H1 (cell line): Measurements from ENCODE around the gene MYCBPAP. TPM values are rescaled to one million over a fixed set of nuclear protein-coding genes. Genes with fewer than 3 reads are reported as not detected.

Experiments
- BCL11A ChIP-seq, 2 experiments: IDR thresholded peaks; one replicate each; pipeline ENCODE4 v1.6.1; 2011; ENCODE audit warnings: low read depth in 2 of 2, low read length in 2 of 2, mild to moderate bottlenecking in 2 of 2
- CHD7 ChIP-seq: fragments of 300-600 bp; sonication (generic); IDR thresholded peaks from 2 replicates; pipeline ENCODE4 v1.7.1; 2012; ENCODE audit warnings: low read length, moderate library complexity, mild to moderate bottlenecking, inconsistent platforms; ENCODE audit not compliant: insufficient replicate concordance
- FOSL1 ChIP-seq: IDR thresholded peaks from 2 replicates; pipeline ENCODE4 v1.6.1; 2011; ENCODE audit warnings: mild to moderate bottlenecking, low read depth, low read length, moderate library complexity; ENCODE audit not compliant: insufficient read depth
- HDAC6 ChIP-seq: IDR thresholded peaks from one replicate; pipeline ENCODE4 v1.7.1; 2012; ENCODE audit warnings: low read depth, mild to moderate bottlenecking, inconsistent platforms, low read length, moderate library complexity
- KDM5A ChIP-seq: fragments of 200-600 bp; IDR thresholded peaks from 2 replicates; pipeline ENCODE4 v1.7.1; 2012; ENCODE audit warnings: mild to moderate bottlenecking, low read length, inconsistent platforms, mixed read lengths
- MAFK ChIP-seq: IDR thresholded peaks from 2 replicates; pipeline ENCODE4 v1.6.1; 2012; ENCODE audit warnings: low read depth, mild to moderate bottlenecking, improper control_type of control experiment, low read length
- POLR2A ChIP-seq, 2 experiments: IDR thresholded peaks; 1 replicate in 1 of 2; 2 replicates in 1 of 2; pipeline ENCODE4 v1.6.1; 2011; ENCODE audit warnings: low read depth in 2 of 2, low read length in 2 of 2, mild to moderate bottlenecking in 2 of 2; ENCODE audit errors: control extremely low read depth in 1 of 2
- POLR2AphosphoS5 ChIP-seq: IDR thresholded peaks from 2 replicates; pipeline ENCODE4 v1.6.1; 2011; ENCODE audit warnings: low read depth, low read length
- SIRT6 ChIP-seq: IDR thresholded peaks from one replicate; pipeline ENCODE4 v1.7.1; 2012; ENCODE audit warnings: low read length, inconsistent platforms
- polyA plus RNA-seq, 7 experiments: library from polyadenylated mRNA; depleted of rRNA in 3 of 7; stranded (reverse) in 5 of 7; unstranded in 2 of 7; fragments of >200 nt in 5 of 7; fragments of 200-250 nt in 2 of 7; gene quantifications; 1 replicate in 5 of 7; 2 replicates in 1 of 7; 4 replicates in 1 of 7; pipeline versions ENCODE4 v1.2.1 to v1.2.3, GENCODE V29; 2011 to 2013; ENCODE audit warnings: missing spikeins in 2 of 7, mixed read lengths in 2 of 7
- total RNA-seq: library from RNA; stranded (reverse); fragmentation: NEBNext Ultra II Directional; extraction: Animal tissue kit (Norgen Biotek cat#: 25700); gene quantifications from 2 replicates; pipeline ENCODE4 v1.2.1, GENCODE V29; 2021

The MYCBPAP gene
- total and polyA plus RNA-seq, 2 of the 8 experiments (the other 6 are each of a cell fraction or from before 2014, with no cell fraction given): 0.89 to 3.3 TPM

GRCh38 chr17:50487213-50488096, 20.8 kb upstream of the MYCBPAP start (continued):
- TF ChIP-seq BCL11A (IDR thresholded peaks at IDR 0.05; ENCODE audit: low read depth in 2 of 2, low read length in 2 of 2): no peak
- no peak for TF ChIP-seq KDM5A
- TF ChIP-seq POLR2AphosphoS5: no peak
- no peak for TF ChIP-seq POLR2A (IDR thresholded peaks at IDR 0.05; ENCODE audit: control extremely low read depth in 1 of 2, low read depth in 2 of 2, low read length in 2 of 2)
- no peak for TF ChIP-seq HDAC6
- TF ChIP-seq FOSL1: no peak
- TF ChIP-seq CHD7: no peak
- no peak for TF ChIP-seq SIRT6
- TF ChIP-seq MAFK: no peak
